GM18870 (cell line): ENCODE results near the gene PID1.
"Not testable (repeated sequence)": the region's sequence is repeated elsewhere in the genome, so short reads cannot be mapped to it uniquely, and the experiment has no call there.

Experiments
- ATAC-seq: cut with Tn5 transposase; IDR thresholded peaks from one replicate; pipeline ENCODE4 v1.9.1; 2021; ENCODE audit warnings: moderate library complexity; ENCODE audit not compliant: unreplicated experiment

PID1 gene

GRCh38 chr2:229220254-229220653, 50.8 kb downstream of the PID1 start:
- ATAC-seq: no peak

- no peak for ATAC-seq
Observed at GRCh38 chr2:229218329-229218921, 52.7 kb downstream of the PID1 start.

- no peak for ATAC-seq
Observed at GRCh38 chr2:229212241-229212640, 58.8 kb downstream of the PID1 start.

GRCh38 chr2:229210641-229211040, 60.4 kb downstream of the PID1 start:
- no peak for ATAC-seq

- ATAC-seq: no peak
Observed at GRCh38 chr2:229206548-229206947, 64.5 kb downstream of the PID1 start.

GRCh38 chr2:229205704-229206103, 65.4 kb downstream of the PID1 start:
- no peak for ATAC-seq

GRCh38 chr2:229202646-229203045, 68.4 kb downstream of the PID1 start:
- ATAC-seq: no peak

- ATAC-seq: no peak
Observed at GRCh38 chr2:229201521-229201920, 69.6 kb downstream of the PID1 start.

- no peak for ATAC-seq
Observed at GRCh38 chr2:229199267-229199666, 71.8 kb downstream of the PID1 start.

- no peak for ATAC-seq
Observed at GRCh38 chr2:229196448-229196847, 74.6 kb downstream of the PID1 start.

- ATAC-seq: no peak
Observed at GRCh38 chr2:229195346-229195947, 75.6 kb downstream of the PID1 start.

- ATAC-seq: no peak
Observed at GRCh38 chr2:229193281-229193680, 77.8 kb downstream of the PID1 start.

- ATAC-seq: no peak
Observed at GRCh38 chr2:229191413-229191812, 79.7 kb downstream of the PID1 start.

GRCh38 chr2:229187123-229187522, 84.0 kb downstream of the PID1 start:
- not testable (repeated sequence) for ATAC-seq

- ATAC-seq: no peak
Observed at GRCh38 chr2:229181641-229182040, 89.4 kb downstream of the PID1 start.

GRCh38 chr2:229180658-229181057, 90.4 kb downstream of the PID1 start:
- no peak for ATAC-seq

- no peak for ATAC-seq
Observed at GRCh38 chr2:229179628-229180027, 91.5 kb downstream of the PID1 start.

- ATAC-seq: no peak
Observed at GRCh38 chr2:229178706-229179105, 92.4 kb downstream of the PID1 start.

GRCh38 chr2:229178117-229178516, 93.0 kb downstream of the PID1 start:
- ATAC-seq: no peak

- ATAC-seq: no peak
Observed at GRCh38 chr2:229176136-229176535, 95.0 kb downstream of the PID1 start.

- ATAC-seq: no peak
Observed at GRCh38 chr2:229175497-229175863, 95.6 kb downstream of the PID1 start.

GRCh38 chr2:229174794-229175496, 96.1 kb downstream of the PID1 start:
- no peak for ATAC-seq
